ENCODE results near the gene DNAJC27. TPM values are rescaled to one million over a fixed set of nuclear protein-coding genes. Genes with fewer than 3 reads are reported as not detected.

DNAJC27 gene
- total and polyA plus RNA-seq, 9 of the 15 experiments (the other 6 are each of a cell fraction or from before 2014, with no cell fraction given): 0.53 to 5.9 (median 3.0) TPM

DNA sequence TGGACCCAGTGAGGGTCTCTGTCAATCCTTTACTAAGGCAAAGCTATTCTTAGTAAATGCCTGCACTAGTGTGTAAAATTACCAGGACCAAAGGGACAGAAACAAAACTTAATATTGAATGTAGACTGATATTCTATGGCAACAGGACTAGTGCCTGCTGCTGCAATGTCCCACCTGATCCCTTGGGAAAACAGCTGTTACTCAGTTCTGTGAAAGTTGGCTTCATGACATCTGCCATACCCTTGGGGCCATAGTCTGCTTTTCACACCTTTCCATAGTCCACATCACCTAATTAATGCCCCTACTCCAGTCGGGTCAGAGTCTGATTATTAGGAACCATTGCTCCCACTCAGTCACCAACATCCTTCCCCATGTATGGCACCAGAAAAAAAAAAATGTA lies 14.5 kb downstream of the DNAJC27 start:
- H3K27me3 ChIP-seq (ENCODE audit: control insufficient read depth in 2 of 2, insufficient read depth in 2 of 2, low read length in 2 of 2): no peaks in the 10 kb centered on the region
- H4K20me1 ChIP-seq (replicated peaks; ENCODE audit: control insufficient read depth, insufficient read depth, low read length): no peaks in the 10 kb centered on the region
- H3K36me3 ChIP-seq (ENCODE audit: control insufficient read depth, insufficient read depth, low read length): peaks cover 44% of the 10 kb centered on the region
- POLR2A ChIA-PET: interaction anchor here (0.8 to 3.2 kb wide), 4 partner anchors 8 to 100 kb away, joined by 3 to 18 read pairs (median 4); no protein-coding TSS in a partner anchor
- H3K79me2 ChIP-seq (ENCODE audit: control insufficient read depth, insufficient read depth, low read length): no peaks in the 10 kb centered on the region
- intact Hi-C loops (cut with micrococcal nuclease) (no loop called here), in situ Hi-C loops (cut with MboI) (no loop called here)
- CTCF ChIA-PET (ENCODE audit: low intra/inter-chr PET ratio): no interaction called here
- no peak for DNase-seq (ENCODE audit: extremely low read depth in 1 of 4, low spot score in 3 of 4)
- H3K9me3 ChIP-seq (replicated peaks; ENCODE audit: control insufficient read depth, insufficient read depth, low read depth, low read length): no peaks in the 10 kb centered on the region
- no peaks in the 10 kb centered on the region for H3K4me1 ChIP-seq (replicated peaks in 1 of 2; ENCODE audit: control insufficient read depth in 2 of 2, insufficient read depth in 2 of 2, low read length in 2 of 2)
- no peaks in the 10 kb centered on the region for H3K9me1 ChIP-seq (ENCODE audit: control insufficient read depth, insufficient read depth, low read length)
- no peak overlapping the region for H3K9ac ChIP-seq (ENCODE audit: insufficient read depth in 1 of 2, low read depth in 2 of 2, low read length in 2 of 2)
- H2AFZ ChIP-seq (ENCODE audit: low read depth, low read length): no peak overlapping the region
- H3K4me2 ChIP-seq (ENCODE audit: insufficient read depth, low read length): no peak overlapping the region
- ATAC-seq: no peak
- FAIRE-seq: no peak
- no peak overlapping the region for H3K4me3 ChIP-seq
- no peak overlapping the region for H3K27ac ChIP-seq (ENCODE audit: extremely low read depth, low read depth, low read length)
- BruUV-seq (replicated peaks): no TSS peak
- no peak for TF ChIP-seq CREM (IDR thresholded peaks at IDR 0.05; ENCODE audit: low read depth)
- WGBS (ENCODE audit: insufficient coverage, low coverage, missing lambda C conversion rate): 81% methylated on average over 1 of the region's 1 CpG

DNA sequence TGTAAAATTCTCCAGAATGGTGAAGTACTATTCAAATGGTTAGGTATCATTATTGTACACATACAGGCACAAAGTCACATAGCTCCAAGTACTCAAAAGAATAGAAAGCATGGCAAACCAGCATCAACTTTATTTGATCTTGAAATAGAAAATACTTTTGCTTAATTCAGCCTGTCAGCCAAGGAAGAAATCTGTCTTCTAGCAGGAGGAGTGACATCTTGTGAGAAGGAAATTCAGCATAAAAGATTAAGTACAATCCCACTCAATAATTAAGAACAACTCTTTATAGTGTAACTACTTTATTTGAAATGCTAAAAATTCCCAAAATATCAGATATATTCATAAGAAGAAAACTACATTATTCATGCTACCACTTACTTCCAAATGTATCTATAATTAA lies 15.8 kb downstream of the DNAJC27 start:
- FAIRE-seq (no peak), ATAC-seq (no peak)
- peaks cover 50% of the 10 kb centered on the region for H3K36me3 ChIP-seq (ENCODE audit: control insufficient read depth, insufficient read depth, low read length)

More for the DNA sequence above, 15.8 kb downstream of the DNAJC27 start:
- Histone ChIP-seq H2AFZ (ENCODE audit: low read depth, low read length) (no peak overlapping the region), H3K9me3 (replicated peaks; ENCODE audit: control insufficient read depth, insufficient read depth, low read depth, low read length) (no peaks in the 10 kb centered on the region), H3K27ac (ENCODE audit: extremely low read depth, low read depth, low read length) (no peak overlapping the region), H3K4me3 (no peak overlapping the region), H3K9me1 (ENCODE audit: control insufficient read depth, insufficient read depth, low read length) (no peaks in the 10 kb centered on the region), H3K4me2 (ENCODE audit: insufficient read depth, low read length) (no peak overlapping the region), H3K9ac (ENCODE audit: insufficient read depth in 1 of 2, low read depth in 2 of 2, low read length in 2 of 2) (no peak overlapping the region), H3K79me2 (ENCODE audit: control insufficient read depth, insufficient read depth, low read length) (no peaks in the 10 kb centered on the region), H3K27me3 (ENCODE audit: control insufficient read depth in 2 of 2, insufficient read depth in 2 of 2, low read length in 2 of 2) (no peaks in the 10 kb centered on the region), H4K20me1 (replicated peaks; ENCODE audit: control insufficient read depth, insufficient read depth, low read length) (no peaks in the 10 kb centered on the region), H3K4me1 (replicated peaks in 1 of 2; ENCODE audit: control insufficient read depth in 2 of 2, insufficient read depth in 2 of 2, low read length in 2 of 2) (no peaks in the 10 kb centered on the region)
- TF ChIP-seq POLR2G (IDR thresholded peaks at IDR 0.05; ENCODE audit: low read depth, low read length) (no peak), PHF21A (IDR thresholded peaks at IDR 0.05; ENCODE audit: borderline replicate concordance, low read depth) (no peak), ARNT (IDR thresholded peaks at IDR 0.05) (no peak)
- POLR2A ChIA-PET: interaction anchor here (3.2 kb wide), 1 partner anchor 11 kb away, joined by 18 read pairs; no protein-coding TSS in a partner anchor
- CTCF ChIA-PET (ENCODE audit: low intra/inter-chr PET ratio): no interaction called here
- BruUV-seq (replicated peaks): no TSS peak
- intact Hi-C loops (cut with micrococcal nuclease): no loop called here
- no peak for DNase-seq (ENCODE audit: extremely low read depth in 1 of 4, low spot score in 3 of 4)
- in situ Hi-C loops (cut with MboI): no loop called here

All from K562 (cell line).